Measurements from ENCODE around the gene AGPAT4. TPM values are rescaled to one million over a fixed set of nuclear protein-coding genes. Genes with fewer than 3 reads are reported as not detected.

Gene AGPAT4
- total RNA-seq, 2 donors from 2014 or later, result 61.0 to 61.1 TPM

GRCh38 chr6:161139304-161139765, 134.5 kb downstream of the AGPAT4 start:
- H3K4me3 ChIP-seq (ENCODE audit: low read length), result no peak overlapping the region
- no peak for TF ChIP-seq CTCF (conservative IDR thresholded peaks at IDR 0.05)
- no peak overlapping the region for H3K27ac ChIP-seq (ENCODE audit: low read depth, low read length)
- Mint-ChIP-seq H3K4me1 (peaks cover 5% of the 10 kb centered on the region), H3K27me3 (ENCODE audit: insufficient read depth) (no peaks in the 10 kb centered on the region), H3K9me3 (no peaks in the 10 kb centered on the region), H3K27ac (no peak overlapping the region), H3K36me3 (ENCODE audit: low read depth) (peaks cover 72% of the 10 kb centered on the region), H3K4me3 (no peak overlapping the region)
- no peaks in the 10 kb centered on the region for H3K27me3 ChIP-seq (ENCODE audit: control insufficient read depth, insufficient read depth, low read length, poor library complexity, severe bottlenecking)
- no peaks in the 10 kb centered on the region for H3K9me3 ChIP-seq (ENCODE audit: control insufficient read depth, low read length)
- DNase-seq, result peak; percentile 49
- no peaks in the 10 kb centered on the region for H3K4me1 ChIP-seq (ENCODE audit: control insufficient read depth, insufficient read depth, low read length)
- 93 to 94% methylated on average over 12 to 18 of the region's 18 CpGs for WGBS, 2 experiments (ENCODE audit: insufficient coverage in 1 of 2, insufficient read length in 1 of 2)
- no peak overlapping the region for H3K9ac ChIP-seq (ENCODE audit: extremely low read depth, low read length, poor library complexity, severe bottlenecking)
- peaks cover 74% of the 10 kb centered on the region for H3K36me3 ChIP-seq (ENCODE audit: control insufficient read depth, insufficient read depth, low read length)

DNA sequence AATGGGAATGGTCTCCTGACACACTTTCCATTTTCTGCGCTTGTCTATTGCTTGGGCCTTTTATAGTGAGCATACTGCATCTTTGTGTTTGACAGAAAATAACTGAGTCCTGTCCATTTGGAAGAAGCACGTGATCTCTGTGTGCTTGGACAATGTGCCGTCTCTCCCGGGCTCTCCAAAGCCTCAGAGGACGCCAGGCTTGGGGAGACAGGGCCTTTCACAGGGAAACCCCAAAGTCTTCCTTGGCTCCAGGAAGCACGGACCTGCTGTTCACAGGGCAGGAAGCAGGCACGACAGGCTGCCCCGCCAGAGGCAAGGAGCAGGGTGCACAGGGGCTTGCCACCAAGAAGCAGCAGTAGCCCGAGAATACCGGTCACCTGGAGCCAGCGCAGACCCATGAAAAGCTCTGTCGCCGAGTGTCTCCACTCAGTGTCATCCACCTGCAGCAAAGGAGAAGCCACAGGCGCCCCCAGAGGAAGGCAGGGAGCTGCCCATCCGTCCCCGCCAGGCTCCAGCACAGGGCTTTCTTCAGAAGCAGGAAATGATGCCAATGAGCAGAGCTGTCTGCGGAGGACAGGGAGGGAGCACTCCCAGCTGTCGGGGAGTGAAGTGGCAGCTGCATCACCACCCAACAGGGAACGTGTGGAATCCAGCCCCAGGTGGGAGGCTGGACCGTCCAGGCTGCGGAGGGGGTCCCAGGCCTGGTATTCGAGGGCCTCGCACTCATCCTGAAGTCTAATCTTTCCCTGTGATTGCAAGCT, 135.1 kb downstream of the AGPAT4 start:
- H3K4me1 ChIP-seq (ENCODE audit: control insufficient read depth, insufficient read depth, low read length), result no peaks in the 10 kb centered on the region
- Mint-ChIP-seq H3K4me3 (no peak overlapping the region), H3K9me3 (no peaks in the 10 kb centered on the region), H3K27me3 (ENCODE audit: insufficient read depth) (no peaks in the 10 kb centered on the region), H3K4me1 (peaks cover 5% of the 10 kb centered on the region), H3K27ac (no peak overlapping the region), H3K36me3 (ENCODE audit: low read depth) (peaks cover 72% of the 10 kb centered on the region)
- no peaks in the 10 kb centered on the region for H3K9me3 ChIP-seq (ENCODE audit: control insufficient read depth, low read length)
- peak; percentile 62 for DNase-seq
- H3K36me3 ChIP-seq (ENCODE audit: control insufficient read depth, insufficient read depth, low read length), result peaks cover 75% of the 10 kb centered on the region
- H3K9ac ChIP-seq (ENCODE audit: extremely low read depth, low read length, poor library complexity, severe bottlenecking), result no peak overlapping the region
- no peaks in the 10 kb centered on the region for H3K27me3 ChIP-seq (ENCODE audit: control insufficient read depth, insufficient read depth, low read length, poor library complexity, severe bottlenecking)
- no peak overlapping the region for H3K27ac ChIP-seq (ENCODE audit: low read depth, low read length)
- peak; percentile 27 for TF ChIP-seq CTCF (conservative IDR thresholded peaks at IDR 0.05)
- WGBS, 2 experiments (ENCODE audit: insufficient coverage in 1 of 2, insufficient read length in 1 of 2), result 91 to 92% methylated on average over 21 to 23 of the region's 23 CpGs
- H3K4me3 ChIP-seq (ENCODE audit: low read length), result no peak overlapping the region

- TF ChIP-seq CTCF (conservative IDR thresholded peaks at IDR 0.05), result no peak
- no peak overlapping the region for H3K4me3 ChIP-seq (ENCODE audit: low read length)
- H3K36me3 ChIP-seq (ENCODE audit: control insufficient read depth, insufficient read depth, low read length), result peaks cover 75% of the 10 kb centered on the region
- H3K27ac Mint-ChIP-seq, result no peak overlapping the region
- H3K4me3 Mint-ChIP-seq, result no peak overlapping the region
- no peaks in the 10 kb centered on the region for H3K27me3 ChIP-seq (ENCODE audit: control insufficient read depth, insufficient read depth, low read length, poor library complexity, severe bottlenecking)
- no peaks in the 10 kb centered on the region for H3K9me3 Mint-ChIP-seq
- no peaks in the 10 kb centered on the region for H3K4me1 ChIP-seq (ENCODE audit: control insufficient read depth, insufficient read depth, low read length)
- WGBS, 2 experiments (ENCODE audit: insufficient coverage in 1 of 2, insufficient read length in 1 of 2), result 90 to 98% methylated on average over 8 to 11 of the region's 12 CpGs
- no peak overlapping the region for H3K9ac ChIP-seq (ENCODE audit: extremely low read depth, low read length, poor library complexity, severe bottlenecking)
- no peak overlapping the region for H3K27ac ChIP-seq (ENCODE audit: low read depth, low read length)
- peaks cover 5% of the 10 kb centered on the region for H3K4me1 Mint-ChIP-seq
- peaks cover 70% of the 10 kb centered on the region for H3K36me3 Mint-ChIP-seq (ENCODE audit: low read depth)
- no peaks in the 10 kb centered on the region for H3K9me3 ChIP-seq (ENCODE audit: control insufficient read depth, low read length)
- no peak for DNase-seq
- no peaks in the 10 kb centered on the region for H3K27me3 Mint-ChIP-seq (ENCODE audit: insufficient read depth)
These were observed 135.9 kb downstream of the AGPAT4 start for GRCh38 chr6:161137839-161138542.
